ENCODE data around the gene SFXN4. TPM values are rescaled to one million over a fixed set of nuclear protein-coding genes. Genes with fewer than 3 reads are reported as not detected.

Gene SFXN4
- total and polyA plus RNA-seq, 9 of the 15 experiments (the other 6 are each of a cell fraction or from before 2014, with no cell fraction given), result 40.1 to 97.8 (median 54.5) TPM

GRCh38 chr10:119178372-119179119, 13.0 kb upstream of the SFXN4 start, which contains the start of gene PRDX3 (continued):
- TF ChIP-seq MTF1 (CRISPR knock-in tag; IDR thresholded peaks at IDR 0.05; ENCODE audit: borderline replicate concordance), result no peak
- TF ChIP-seq PHB2 (IDR thresholded peaks at IDR 0.05; ENCODE audit: low read depth), result no peak
- no peak for TF ChIP-seq ATF2 (CRISPR knock-in tag; IDR thresholded peaks at IDR 0.05)
- TF ChIP-seq ATF3 (IDR thresholded peaks at IDR 0.05), result no peak
- no peak for TF ChIP-seq ATF3 (CRISPR knock-in tag; conservative IDR thresholded peaks at IDR 0.05)
- TF ChIP-seq BRD9 (IDR thresholded peaks at IDR 0.05; ENCODE audit: low read depth, partially characterized antibody), result no peak
- peak; percentile 46 for TF ChIP-seq CXXC5 (CRISPR knock-in tag; IDR thresholded peaks at IDR 0.05)
- no peak for TF ChIP-seq FOXP4 (CRISPR knock-in tag; IDR thresholded peaks at IDR 0.05; ENCODE audit: borderline replicate concordance)
- TF ChIP-seq CREB3 (tag; conservative IDR thresholded peaks at IDR 0.05; ENCODE audit: low read depth), result no peak
- no peak for TF ChIP-seq ZNF395 (CRISPR knock-in tag; IDR thresholded peaks at IDR 0.05)
- TF ChIP-seq NFIX (CRISPR knock-in tag; IDR thresholded peaks at IDR 0.05; ENCODE audit: low read depth), result no peak
- TF ChIP-seq HMBOX1 (IDR thresholded peaks at IDR 0.05), result no peak
- no peak for TF ChIP-seq USF1 (CRISPR knock-in tag; IDR thresholded peaks at IDR 0.05)
- TF ChIP-seq ZNF197 (CRISPR knock-in tag; IDR thresholded peaks at IDR 0.05; ENCODE audit: low read depth), result no peak
- TF ChIP-seq ETS1 (conservative IDR thresholded peaks at IDR 0.05; ENCODE audit: control insufficient read depth, low read depth, low read length), result no peak
- no peak for TF ChIP-seq CGGBP1 (CRISPR knock-in tag; IDR thresholded peaks at IDR 0.05)
